Ecto neural progenitor cell (in vitro differentiated cells): ENCODE measurements around the gene NKAPD1.
"Not testable (repeated sequence)": the region's sequence is repeated elsewhere in the genome, so short reads cannot be mapped to it uniquely, and the experiment has no call there.

Experiments
- DNase-seq: peaks from one replicate; pipeline ENCODE4 v3.0.0-alpha.2; 2018; ENCODE audit warnings: low spot score

NKAPD1 gene, protein sequence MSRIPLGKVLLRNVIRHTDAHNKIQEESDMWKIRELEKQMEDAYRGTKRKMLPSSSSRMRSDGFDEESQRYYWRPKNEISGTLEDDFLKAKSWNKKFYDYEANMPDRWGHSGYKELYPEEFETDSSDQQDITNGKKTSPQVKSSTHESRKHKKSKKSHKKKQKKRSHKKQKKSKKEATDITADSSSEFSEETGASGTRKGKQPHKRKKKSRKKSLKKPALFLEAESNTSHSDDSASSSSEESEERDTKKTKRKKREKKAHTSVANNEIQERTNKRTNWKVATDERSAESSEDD

DNA sequence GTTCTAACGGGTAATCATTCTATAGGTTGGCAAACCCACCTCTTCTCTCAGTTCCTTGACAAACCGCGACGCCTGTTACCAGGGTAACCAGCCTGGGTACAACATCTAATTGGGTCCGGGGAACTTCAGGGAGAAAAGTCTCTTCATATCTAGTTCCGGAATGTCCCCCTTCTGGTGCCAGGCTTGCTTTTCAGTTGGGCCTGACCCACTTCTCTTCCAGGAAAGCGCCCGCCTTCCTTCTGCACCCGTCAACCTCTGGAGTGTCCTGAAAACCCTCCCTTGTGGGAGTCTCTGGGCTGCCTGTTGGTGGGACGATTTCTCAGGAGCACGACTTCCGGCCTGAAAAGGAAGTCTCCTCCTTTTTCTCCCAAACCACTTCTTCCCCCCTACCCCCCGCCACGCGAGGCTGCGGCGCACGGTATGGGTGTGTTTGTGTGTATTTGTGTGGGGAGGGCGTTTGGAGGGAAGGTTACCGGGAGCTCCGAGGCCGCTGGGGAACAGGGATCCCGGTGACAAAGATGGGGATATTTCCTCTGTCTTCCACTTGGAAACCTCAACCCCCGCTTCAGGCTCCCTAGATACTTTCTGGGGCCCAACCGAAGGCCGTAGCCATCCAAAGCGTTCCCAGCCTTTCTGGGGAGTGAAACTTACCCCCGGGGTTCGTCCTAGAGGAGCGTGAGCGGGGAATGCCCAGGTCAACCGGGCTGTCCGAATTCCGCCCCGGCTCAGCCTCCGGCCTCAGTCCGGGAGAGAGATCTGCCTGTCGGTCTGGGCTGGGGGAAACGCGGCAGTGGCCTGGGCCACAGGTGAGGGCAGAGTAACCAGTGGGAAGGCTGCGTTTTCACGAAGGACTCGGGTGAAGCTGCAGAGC is at the start of gene NKAPD1, which contains the start of gene PIH1D2:
TSS of gene NKAPD1 (plus strand) at position 359 of the 871 bp plus-strand sequence. CDS start 1,276 bp downstream, outside the sequence.
TSS of gene PIH1D2 (minus strand) at position 77 of the 871 bp plus-strand sequence. CDS start 843 bp downstream, outside the sequence.
- DNase-seq: peak; percentile 88

- DNase-seq: peak; percentile 96
Measured at GRCh38 chr11:112024773-112025678, 49.1 kb upstream of the NKAPD1 start, which contains the start of gene DLAT. TSS of gene DLAT (plus strand) at chr11:112025408. CDS start at chr11:112025473, 65 bp downstream.

GRCh38 chr11:112025707-112026106 is 48.4 kb upstream of the NKAPD1 start:
- DNase-seq: no peak

DNA sequence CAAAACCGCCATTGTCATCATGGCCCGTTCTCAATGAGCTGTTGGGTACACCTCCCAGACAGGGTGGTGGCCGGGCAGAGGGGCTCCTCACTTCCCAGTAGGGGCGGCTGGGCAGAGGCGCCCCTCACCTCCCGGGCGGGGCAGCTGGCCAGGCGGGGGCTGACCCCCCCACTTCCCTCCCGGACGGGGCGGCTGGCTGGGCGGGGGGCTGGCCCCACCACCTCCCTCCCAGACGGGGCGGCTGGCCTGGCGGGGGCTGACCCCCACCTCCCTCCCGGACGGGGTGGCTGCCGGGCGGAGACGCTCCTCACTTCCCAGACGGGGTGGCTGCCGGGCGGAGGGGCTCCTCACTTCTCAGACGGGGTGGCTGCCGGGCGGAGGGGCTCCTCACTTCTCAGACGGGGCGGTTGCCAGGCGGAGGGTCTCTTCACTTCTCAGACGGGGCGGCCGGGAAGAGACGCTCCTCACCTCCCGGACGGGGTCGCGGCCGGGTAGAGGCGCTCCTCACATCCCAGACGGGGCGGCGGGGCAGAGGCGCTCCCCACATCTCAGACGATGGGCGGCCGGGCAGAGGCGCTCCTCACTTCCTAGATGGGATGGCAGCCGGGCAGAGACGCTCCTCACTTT is 47.2 kb upstream of the NKAPD1 start:
- DNase-seq: not testable (repeated sequence)

DNA sequence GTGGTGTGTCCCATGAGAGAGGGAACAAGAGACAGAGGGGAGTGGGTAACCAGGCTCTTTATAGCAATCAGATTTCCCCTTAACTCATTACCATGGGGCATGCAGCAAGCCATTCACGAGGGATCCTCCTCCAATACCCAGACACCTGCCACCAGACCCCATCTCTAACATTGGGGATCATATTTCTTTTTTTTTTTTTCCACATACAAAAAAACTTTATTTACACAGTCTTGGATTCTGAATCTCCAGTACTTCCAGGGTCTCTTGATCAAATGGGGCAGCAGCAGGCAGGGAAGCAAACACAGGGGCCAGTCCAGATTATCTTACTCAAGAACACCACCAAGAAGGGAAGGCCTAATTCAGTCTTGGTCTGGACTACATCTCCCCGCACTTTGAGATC is 44.6 kb upstream of the NKAPD1 start:
- DNase-seq: no peak

GRCh38 chr11:112033902-112034301 is 40.2 kb upstream of the NKAPD1 start:
- DNase-seq: no peak

DNA sequence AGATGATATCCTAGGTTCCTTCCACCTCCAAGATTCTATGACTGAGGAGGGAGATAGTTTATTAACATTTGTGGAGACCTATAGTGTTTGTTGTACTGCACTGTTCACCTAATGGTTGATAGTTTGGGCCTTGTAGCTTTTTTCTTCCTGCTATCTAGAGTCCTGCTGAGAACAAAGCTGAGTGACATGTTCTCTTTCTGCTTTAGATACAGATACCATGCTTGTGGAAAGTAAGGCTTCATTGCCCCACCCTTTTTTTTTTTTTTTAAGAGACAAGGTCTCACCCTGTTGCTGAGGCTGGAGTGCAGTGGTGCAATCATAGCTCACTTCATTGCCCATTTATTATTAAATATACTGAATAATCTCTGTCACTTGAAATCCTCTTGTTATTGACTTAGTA is 36.6 kb upstream of the NKAPD1 start:
- no peak for DNase-seq

DNA sequence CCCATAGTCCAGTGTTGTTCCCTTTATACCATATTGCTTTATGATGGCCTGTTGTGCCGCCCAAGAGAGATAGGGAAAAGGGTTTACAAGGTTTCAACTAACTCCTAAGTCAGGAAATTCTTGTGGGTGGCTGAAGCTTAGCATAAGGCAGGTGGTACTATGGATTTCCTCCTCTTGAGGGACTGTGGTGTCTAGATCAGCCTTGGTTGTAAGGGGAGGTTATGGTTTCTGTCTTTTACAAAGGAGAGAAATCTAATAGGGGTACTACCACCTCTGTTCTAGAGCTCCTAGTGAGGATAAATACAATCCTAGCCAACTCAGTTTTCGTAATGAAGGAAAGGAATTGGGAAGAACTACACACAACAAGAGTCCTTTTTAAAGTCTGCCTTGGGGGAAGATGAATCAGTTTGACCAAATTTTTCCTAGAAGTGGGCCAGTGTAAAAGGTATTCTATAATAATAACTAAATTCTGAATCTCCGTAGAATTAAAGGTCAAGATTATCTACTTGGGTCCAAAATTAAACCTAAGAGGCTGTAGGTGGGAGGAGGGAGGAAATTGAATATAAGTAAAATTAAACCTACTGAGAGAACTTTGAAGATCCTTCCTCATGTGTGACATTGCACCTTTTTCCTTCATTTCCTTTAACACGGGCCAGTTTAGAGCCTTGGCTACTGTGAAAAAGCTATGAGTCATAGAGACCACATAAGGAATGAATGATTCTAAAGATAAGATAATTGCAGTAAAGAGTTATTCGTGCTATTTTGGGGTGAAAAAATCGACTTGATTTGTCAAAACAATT is 31.7 kb upstream of the NKAPD1 start:
- DNase-seq: no peak

DNA sequence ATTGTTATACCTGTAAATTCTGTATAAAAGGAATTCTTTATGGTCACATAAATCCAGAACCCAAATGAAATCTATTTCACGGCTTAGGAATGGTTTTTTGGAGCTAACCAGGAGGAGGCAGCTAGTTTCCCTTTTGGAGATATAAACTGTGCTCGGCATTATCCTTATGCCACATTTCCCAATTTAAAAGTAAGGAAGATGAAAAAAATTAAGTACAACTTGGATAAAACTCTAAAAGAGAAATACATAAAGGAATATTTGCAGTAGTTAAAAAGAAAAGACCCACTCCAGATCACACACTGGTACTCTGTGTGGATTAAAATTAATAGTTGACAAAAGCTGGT is 31.2 kb upstream of the NKAPD1 start:
- DNase-seq: no peak

DNA sequence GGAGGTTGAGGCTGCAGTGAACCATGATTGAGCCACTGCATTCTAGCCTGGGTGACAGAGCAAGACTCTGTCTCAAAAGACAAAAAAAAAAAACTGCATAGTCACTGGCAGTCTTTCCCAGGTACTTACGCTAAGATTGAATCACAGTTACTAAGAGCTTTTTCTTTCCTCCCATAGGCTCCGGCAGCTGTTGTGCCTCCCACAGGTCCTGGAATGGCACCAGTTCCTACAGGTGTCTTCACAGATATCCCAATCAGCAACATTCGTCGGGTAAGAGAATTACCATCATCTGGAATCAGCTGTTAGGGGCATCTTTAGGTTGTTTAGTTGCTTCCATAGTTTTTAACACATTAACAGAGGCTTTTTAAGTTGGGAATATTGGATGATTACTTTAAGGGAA is 29.1 kb upstream of the NKAPD1 start:
- no peak for DNase-seq

GRCh38 chr11:112046647-112047046 is 27.5 kb upstream of the NKAPD1 start:
- DNase-seq: not testable (repeated sequence)

GRCh38 chr11:112048256-112048655 is 25.8 kb upstream of the NKAPD1 start:
- not testable (repeated sequence) for DNase-seq

- no peak for DNase-seq
Measured at GRCh38 chr11:112049777-112050176, 24.3 kb upstream of the NKAPD1 start.

DNA sequence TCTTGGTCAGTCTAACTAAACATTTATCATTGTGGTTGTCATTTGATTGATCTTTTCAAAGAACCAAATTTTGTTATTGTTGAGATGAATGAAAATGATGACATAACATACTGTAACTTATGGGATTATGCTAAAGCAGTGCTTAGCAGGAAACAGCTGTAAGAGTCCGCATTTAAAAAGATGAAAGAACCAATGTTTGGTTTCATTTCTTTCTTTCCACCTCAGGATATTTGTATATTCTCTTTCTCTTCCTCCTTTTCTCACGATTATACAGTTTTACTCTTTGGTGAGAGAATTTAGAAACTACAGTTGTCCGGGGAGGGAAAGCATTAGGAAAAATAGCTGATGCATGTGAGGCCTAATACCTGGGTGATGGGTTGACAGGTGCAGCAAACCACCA is 23.4 kb upstream of the NKAPD1 start:
- no peak for DNase-seq

DNA sequence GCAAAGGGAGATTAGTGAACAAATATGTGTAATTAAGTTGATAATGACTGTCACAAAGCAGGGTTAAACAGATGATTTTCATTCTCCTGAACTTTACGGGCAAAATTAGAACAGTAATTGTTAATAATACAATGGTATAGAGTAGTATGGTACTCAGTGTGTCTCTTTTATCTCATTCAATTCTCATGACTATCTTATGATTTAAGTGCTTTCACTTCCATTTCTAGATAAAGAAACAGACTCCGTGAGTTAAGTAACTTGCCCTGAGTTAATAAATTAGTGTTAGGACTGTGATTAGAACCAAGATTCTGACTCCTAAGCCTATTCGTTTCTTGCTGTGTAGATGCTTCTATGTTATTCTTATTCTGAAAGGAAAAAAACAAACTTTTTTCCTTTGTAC is 22.3 kb upstream of the NKAPD1 start:
- DNase-seq: no peak

DNA sequence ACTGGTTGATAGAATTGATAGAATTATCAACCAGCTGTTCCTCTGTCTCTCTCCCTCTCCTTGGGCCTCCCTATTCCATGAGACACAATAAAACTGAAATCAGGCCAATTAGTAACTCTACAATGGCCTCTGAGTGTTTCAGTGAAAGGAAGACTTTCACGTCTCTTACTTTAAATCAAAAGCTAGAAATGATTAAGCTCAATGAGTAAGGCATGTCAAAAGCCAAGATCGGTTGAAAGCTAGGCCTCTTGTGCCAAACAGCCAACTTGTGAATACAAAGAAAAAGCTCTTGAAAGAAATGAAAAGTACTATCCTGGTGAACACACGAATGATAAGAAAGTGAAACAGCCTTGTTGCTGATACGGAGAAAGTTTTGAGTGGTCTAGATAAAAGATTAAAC is 16.9 kb upstream of the NKAPD1 start:
- DNase-seq: no peak

DNA sequence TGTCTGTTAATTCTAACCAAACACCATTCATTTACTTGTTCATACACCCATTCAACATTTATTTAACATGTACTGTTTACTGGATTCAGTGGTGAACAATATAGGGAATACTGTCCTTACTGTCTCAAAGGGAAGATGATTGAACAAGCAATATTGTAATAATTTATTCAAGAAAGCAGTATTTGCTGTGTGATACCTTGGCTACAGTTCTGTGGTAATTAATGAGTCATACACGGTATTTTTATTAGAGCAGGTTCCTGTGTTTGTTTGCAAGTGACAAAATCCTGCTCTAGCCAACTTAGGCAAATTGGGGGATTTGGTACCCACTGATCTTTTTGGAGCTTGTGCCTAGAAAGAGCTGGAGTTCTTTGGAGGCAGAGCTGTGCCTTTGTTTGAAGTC is 16.0 kb upstream of the NKAPD1 start:
- no peak for DNase-seq

DNA sequence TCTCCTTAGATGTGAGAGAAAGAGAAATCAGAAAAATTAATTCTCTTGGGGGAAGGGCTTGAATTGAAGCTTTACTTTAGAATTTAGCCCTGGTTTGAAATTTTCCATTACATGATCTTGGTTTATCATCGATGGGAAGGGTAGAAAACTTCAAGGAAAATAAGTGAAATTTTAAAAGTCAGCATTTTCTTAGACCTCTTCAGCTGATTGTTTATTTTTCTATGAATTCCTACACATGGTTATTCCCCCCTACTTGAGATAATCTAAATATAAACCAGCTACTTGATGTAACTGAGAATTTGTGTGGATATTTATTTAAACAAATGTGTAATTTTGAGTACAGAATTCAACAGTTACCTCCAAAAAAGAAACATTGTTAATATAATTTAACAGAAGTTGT is 11.2 kb upstream of the NKAPD1 start:
- no peak for DNase-seq

GRCh38 chr11:112082729-112083128 is 8.6 kb downstream of the NKAPD1 start:
- DNase-seq: no peak

DNA sequence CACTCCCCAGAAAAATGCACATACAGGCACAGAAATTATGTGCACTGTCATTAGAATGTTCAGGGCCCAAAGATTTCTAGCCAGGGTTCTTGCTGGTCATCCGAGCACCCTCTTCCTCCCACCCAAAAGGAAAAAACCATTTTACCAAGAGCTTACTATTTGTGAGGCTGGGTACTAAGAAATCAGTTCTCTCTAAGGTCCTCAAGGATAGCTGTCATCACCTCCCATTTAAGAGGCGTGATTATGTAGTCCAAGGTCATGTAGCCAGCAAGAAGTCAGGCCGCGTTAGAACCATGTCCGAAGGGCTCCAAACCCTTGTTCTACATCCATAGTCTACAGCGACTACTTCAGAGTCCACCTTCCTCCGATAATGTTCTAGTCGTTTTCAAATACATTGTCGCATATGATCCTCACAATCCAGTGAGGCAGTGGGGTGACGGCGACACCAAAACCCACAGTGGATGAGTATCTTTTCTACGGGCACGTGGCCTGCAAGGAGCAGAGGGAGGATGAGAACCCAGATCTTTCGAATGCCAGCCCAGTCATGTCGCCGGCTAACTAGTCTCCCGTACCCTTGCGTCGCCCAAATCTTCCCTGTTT is 11.8 kb downstream of the NKAPD1 start:
- DNase-seq: no peak
